HCT116 (cell line): ENCODE data around the gene CNTNAP2.

Experiments
- CEBPB ChIP-seq: IDR thresholded peaks from 2 replicates; pipeline ENCODE4 v1.6.1; 2012; ENCODE audit warnings: low read depth
- CTCF ChIP-seq, 3 experiments: fragments of 200-600 bp in 1 of 3; sonication (generic) in 1 of 3; IDR thresholded peaks in 2 of 3; conservative IDR thresholded peaks in 1 of 3; 2 replicates each; pipeline ENCODE4 v1.5.1; 2012 to 2017; ENCODE audit warnings: low read depth in 2 of 3, low read length in 2 of 3, antibody characterized with exemption in 1 of 3, borderline replicate concordance in 1 of 3, control low read depth in 1 of 3, mild to moderate bottlenecking in 1 of 3, mixed read lengths in 1 of 3, mixed run types in 1 of 3, moderate library complexity in 1 of 3; ENCODE audit not compliant: insufficient read depth in 1 of 3
- EZH2 ChIP-seq: fragments of 200-600 bp; sonication (generic); IDR thresholded peaks from 2 replicates; pipeline ENCODE4 v1.6.1; 2017; ENCODE audit warnings: antibody characterized with exemption, mixed run types
- POLR2A ChIP-seq: IDR thresholded peaks from 2 replicates; pipeline ENCODE4 v1.7.0; 2011; ENCODE audit warnings: borderline replicate concordance; ENCODE audit not compliant: insufficient read depth, insufficient read length; ENCODE audit errors: extremely low read depth

GRCh38 chr7:146185844-146186243 is 69.2 kb downstream of the CNTNAP2 start:
- no peak for TF ChIP-seq POLR2A
- no peak for TF ChIP-seq EZH2
- no peak for TF ChIP-seq CTCF (IDR thresholded peaks at IDR 0.05 in 2 of 3, conservative IDR thresholded peaks at IDR 0.05 in 1 of 3; ENCODE audit: borderline replicate concordance in 1 of 3, insufficient read depth in 1 of 3, low read depth in 2 of 3, low read length in 2 of 3)
- TF ChIP-seq CEBPB, result no peak
